Thoracic aorta (tissue), 2 donors: ENCODE measurements around the gene SLC35E1. TPM values are rescaled to one million over a fixed set of nuclear protein-coding genes. Genes with fewer than 3 reads are reported as not detected.

ENCODE experiments used
- ATAC-seq: fragments of 150-250 bp; one replicate; pipeline ENCODE4 v1.8.0; 2017; ENCODE audit warnings: low read depth; ENCODE audit not compliant: insufficient number of reproducible peaks, low FRiP score
- DNase-seq: peaks from one replicate; pipeline ENCODE4 v3.0.0-alpha.2; 2020; ENCODE audit warnings: low spot score
- H3K27ac ChIP-seq, 2 donors: fragments of 200-600 bp; sonication (generic); 1 replicate in 1 of 2; 2 replicates in 1 of 2; pipeline ENCODE4 v1.5.1; 2016; ENCODE audit warnings: mild to moderate bottlenecking in 2 of 2, moderate library complexity in 2 of 2
- H3K27me3 ChIP-seq: fragments of 200-600 bp; sonication (generic); replicated peaks from 2 replicates; pipeline ENCODE4 v1.6.0; 2016; ENCODE audit warnings: mild to moderate bottlenecking; ENCODE audit not compliant: insufficient read depth
- H3K36me3 ChIP-seq: fragments of 200-600 bp; sonication (generic); one replicate; pipeline ENCODE4 v1.5.1; 2016
- H3K4me1 ChIP-seq, 2 donors: fragments of 200-600 bp; sonication (generic); 1 replicate in 1 of 2; 2 replicates in 1 of 2; pipeline versions ENCODE4 v1.5.1 to v1.6.0; 2016; ENCODE audit warnings: low read depth in 2 of 2, mild to moderate bottlenecking in 1 of 2; ENCODE audit not compliant: control insufficient read depth in 1 of 2
- H3K4me3 ChIP-seq: fragments of 200-600 bp; sonication (generic); 2 replicates; pipeline ENCODE4 v1.5.1; 2016; ENCODE audit warnings: mild to moderate bottlenecking
- H3K9me3 ChIP-seq: fragments of 200-600 bp; sonication (generic); 2 replicates; pipeline ENCODE4 v1.5.1; 2016
- total RNA-seq, 2 donors: library from RNA; depleted of rRNA; stranded (reverse); fragments of >200 nt; gene quantifications; one replicate each; pipeline versions ENCODE4 v1.1.0 to v1.2.3, GENCODE V29; 2016
- TF ChIP-seq, protein P1 (sequence below): fragments of 200-600 bp; sonication (generic); IDR thresholded peaks from one replicate; pipeline ENCODE4 v1.5.1; 2019; ENCODE audit warnings: antibody characterized with exemption

SLC35E1 gene
- total RNA-seq, 2 donors from 2014 or later, result 66.9 to 85.3 TPM

DNA sequence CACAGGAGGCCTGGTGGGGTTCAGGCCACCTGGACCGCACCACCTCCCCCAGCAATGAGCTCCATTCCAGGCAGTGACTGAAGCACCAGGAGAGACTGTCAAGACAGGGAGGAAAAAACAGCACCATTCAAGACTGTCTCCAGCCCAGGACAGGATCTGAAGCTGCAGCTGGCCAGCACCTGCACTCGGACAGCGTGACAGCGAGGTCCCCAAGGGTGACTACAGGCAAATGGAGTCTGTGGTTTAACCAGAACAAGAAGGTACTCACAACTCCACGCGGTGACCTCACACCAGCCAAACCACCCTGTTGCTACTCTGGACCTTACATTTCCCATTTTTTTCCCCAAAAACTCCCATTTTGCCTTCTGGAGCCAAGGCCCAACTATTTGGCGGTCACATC, 46.0 kb upstream of the SLC35E1 start:
- Histone ChIP-seq H3K4me3 (no peak overlapping the region), H3K4me1 (peaks cover 3 to 26% of the 10 kb centered on the region in 2 donors), H3K9me3 (no peaks in the 10 kb centered on the region), H3K27me3 (no peaks in the 10 kb centered on the region), H3K27ac (no peak overlapping the region), H3K36me3 (no peaks in the 10 kb centered on the region)
- no peak for ATAC-seq
- DNase-seq, result no peak
- TF ChIP-seq, protein P1, sequence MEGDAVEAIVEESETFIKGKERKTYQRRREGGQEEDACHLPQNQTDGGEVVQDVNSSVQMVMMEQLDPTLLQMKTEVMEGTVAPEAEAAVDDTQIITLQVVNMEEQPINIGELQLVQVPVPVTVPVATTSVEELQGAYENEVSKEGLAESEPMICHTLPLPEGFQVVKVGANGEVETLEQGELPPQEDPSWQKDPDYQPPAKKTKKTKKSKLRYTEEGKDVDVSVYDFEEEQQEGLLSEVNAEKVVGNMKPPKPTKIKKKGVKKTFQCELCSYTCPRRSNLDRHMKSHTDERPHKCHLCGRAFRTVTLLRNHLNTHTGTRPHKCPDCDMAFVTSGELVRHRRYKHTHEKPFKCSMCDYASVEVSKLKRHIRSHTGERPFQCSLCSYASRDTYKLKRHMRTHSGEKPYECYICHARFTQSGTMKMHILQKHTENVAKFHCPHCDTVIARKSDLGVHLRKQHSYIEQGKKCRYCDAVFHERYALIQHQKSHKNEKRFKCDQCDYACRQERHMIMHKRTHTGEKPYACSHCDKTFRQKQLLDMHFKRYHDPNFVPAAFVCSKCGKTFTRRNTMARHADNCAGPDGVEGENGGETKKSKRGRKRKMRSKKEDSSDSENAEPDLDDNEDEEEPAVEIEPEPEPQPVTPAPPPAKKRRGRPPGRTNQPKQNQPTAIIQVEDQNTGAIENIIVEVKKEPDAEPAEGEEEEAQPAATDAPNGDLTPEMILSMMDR, result no peak

DNA sequence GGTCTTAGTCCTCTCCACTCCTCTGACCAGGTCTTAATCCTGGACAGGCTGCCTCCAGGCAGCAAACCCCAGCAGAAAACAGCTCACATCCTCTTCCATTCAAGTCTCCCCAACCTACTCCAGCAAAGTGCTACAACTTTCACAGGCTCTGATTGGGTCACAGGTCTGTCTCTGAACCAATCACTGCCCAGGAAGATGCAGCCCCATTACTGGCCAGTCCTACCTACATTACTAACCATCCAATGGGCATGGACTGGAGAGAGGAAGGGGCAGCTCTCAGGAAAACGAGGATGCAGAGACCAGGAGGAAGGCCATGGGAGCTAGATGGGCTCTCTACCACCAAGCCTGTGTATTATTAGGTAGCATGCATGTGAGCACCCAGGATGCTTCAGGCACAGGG, 43.6 kb upstream of the SLC35E1 start:
- DNase-seq, result no peak
- no peak for ATAC-seq
- Histone ChIP-seq H3K27me3 (no peaks in the 10 kb centered on the region), H3K27ac (no peak overlapping the region), H3K36me3 (no peaks in the 10 kb centered on the region), H3K4me3 (no peak overlapping the region), H3K9me3 (no peaks in the 10 kb centered on the region), H3K4me1 (peaks cover 3 to 27% of the 10 kb centered on the region in 2 donors)
- TF ChIP-seq, protein P1, result no peak

DNA sequence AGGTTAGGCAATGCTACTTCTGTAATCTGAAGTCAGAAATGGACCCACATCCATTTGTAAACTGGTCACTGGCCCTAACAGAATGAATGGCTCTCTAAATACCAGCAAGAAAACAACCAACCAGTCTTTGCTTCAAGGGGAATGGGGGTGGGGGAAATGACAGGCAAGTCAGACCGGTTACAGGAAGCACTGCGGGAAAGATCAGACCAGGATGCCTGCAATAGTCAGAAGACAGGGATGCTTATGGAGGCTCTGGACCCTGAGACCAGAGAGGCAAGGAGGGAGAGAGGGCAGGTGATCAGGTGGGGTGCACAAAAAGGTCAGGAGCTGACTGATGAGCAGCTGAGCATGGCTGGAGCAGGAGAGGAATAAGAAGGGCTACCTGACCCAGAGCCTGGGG, 42.7 kb upstream of the SLC35E1 start:
- no peak overlapping the region for H3K27ac ChIP-seq
- peaks cover 3 to 22% of the 10 kb centered on the region in 2 donors for H3K4me1 ChIP-seq
- TF ChIP-seq, protein P1, result no peak
- H3K36me3 ChIP-seq, result no peaks in the 10 kb centered on the region
- no peak overlapping the region for H3K4me3 ChIP-seq
- no peaks in the 10 kb centered on the region for H3K9me3 ChIP-seq
- DNase-seq (no peak), ATAC-seq (no peak)
- no peaks in the 10 kb centered on the region for H3K27me3 ChIP-seq

DNA sequence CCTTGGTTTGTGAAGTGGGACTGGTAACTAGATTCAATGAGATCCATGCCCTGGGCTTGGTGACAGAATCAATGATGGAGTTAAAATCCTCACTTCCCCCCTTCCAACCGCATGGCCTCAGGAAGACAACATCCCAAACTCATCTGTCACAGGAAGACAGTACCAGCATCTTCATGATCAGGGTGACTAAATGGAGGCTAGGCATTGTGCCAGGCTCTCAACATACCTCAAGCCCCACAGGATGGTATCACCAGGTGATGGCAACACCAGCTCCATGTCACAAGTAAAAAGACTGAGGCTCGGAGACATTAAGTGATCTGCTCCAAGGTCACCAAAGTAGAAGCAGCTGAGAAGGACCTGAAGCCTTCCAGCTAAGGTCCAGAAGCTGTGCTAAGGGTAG, 41.6 kb upstream of the SLC35E1 start:
- TF ChIP-seq, protein P1, result no peak
- H3K4me1 ChIP-seq, result peaks cover 0 to 16% of the 10 kb centered on the region in 2 donors

DNA sequence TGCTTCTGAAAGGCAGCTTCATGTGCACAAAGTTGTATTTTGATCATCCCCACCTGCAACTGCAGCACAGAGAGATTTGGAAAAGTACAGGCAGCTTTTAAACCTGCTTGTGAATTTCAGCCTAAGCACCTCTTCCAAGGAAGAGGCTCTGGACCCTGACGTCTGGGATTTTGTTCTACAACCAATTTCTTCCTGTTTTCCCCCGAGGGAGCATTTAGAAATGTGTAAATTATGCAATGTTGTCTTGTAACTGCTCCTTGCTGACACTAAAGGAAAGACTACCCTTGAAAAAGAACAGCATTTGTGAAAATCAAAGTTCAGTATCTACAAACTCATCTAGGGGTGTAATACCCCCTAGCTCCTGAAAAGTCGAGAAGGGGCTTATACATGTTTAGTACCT, 40.4 kb upstream of the SLC35E1 start:
- Histone ChIP-seq H3K27me3 (no peaks in the 10 kb centered on the region), H3K27ac (no peak overlapping the region), H3K9me3 (no peaks in the 10 kb centered on the region), H3K4me3 (no peak overlapping the region), H3K4me1 (peaks cover 5 to 28% of the 10 kb centered on the region in 2 donors), H3K36me3 (no peaks in the 10 kb centered on the region)
- TF ChIP-seq, protein P1, result no peak
- ATAC-seq, result no peak
- DNase-seq, result no peak

More for the DNA sequence above, 41.6 kb upstream of the SLC35E1 start:
- DNase-seq, result no peak
- Histone ChIP-seq H3K9me3 (no peaks in the 10 kb centered on the region), H3K4me3 (no peak overlapping the region), H3K27me3 (no peaks in the 10 kb centered on the region), H3K36me3 (no peaks in the 10 kb centered on the region), H3K27ac (no peak overlapping the region)
- ATAC-seq, result no peak
